ENCODE results near the gene SYTL3. TPM values are rescaled to one million over a fixed set of nuclear protein-coding genes. Genes with fewer than 3 reads are reported as not detected.

SYTL3 gene
- polyA plus RNA-seq, 1 of the 3 experiments (the other 2 are of a cell fraction): 2.3 TPM

DNA sequence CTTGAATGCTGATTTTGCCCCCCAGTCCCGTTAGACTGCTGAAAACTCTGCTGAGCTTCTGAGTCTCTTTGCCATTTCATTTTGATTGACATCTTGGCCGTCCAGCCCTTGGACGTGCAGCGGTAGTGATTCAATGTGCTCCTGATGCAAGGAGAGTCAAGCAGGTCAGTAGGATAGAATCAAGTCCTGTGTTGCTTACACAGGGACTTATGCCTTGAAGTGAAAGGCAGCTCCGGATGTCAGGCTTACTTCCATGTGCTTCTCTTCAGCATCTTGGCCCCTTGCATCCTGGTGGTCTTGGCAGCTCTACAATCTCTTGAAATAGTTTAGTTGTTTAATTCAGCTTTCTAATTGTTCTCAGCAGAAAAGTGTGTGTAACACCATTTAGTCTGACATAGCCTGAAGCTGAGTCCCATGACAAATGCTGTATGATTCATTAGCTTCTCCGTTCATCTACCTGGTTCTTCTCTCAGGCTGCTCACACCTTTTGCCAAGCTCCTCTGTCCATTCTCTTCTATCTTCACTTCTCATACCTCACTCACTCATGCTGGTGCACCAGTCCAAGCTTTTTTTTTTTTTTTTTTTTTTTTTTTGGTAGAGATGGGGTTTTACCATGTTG is 93.3 kb downstream of the SYTL3 start:
- ChIA-PET POLR2A (no interaction called here), CTCF (interaction anchor here (0.7 to 2.0 kb wide), 5 partner anchors 9 to 361 kb away, joined by 3 to 7 read pairs (median 3); no protein-coding TSS in a partner anchor)
- Histone ChIP-seq H3K36me3 (replicated peaks in 1 of 2; ENCODE audit: control insufficient read depth in 1 of 2, insufficient read depth in 2 of 2, low read length in 1 of 2) (peaks cover 0 to 4% of the 10 kb centered on the region in 2 experiments), H2AFZ (ENCODE audit: low read depth) (no peak overlapping the region), H3K4me3 (ENCODE audit: low read depth in 2 of 2, low read length in 1 of 2) (no peak overlapping the region), H3K4me2 (no peak overlapping the region), H3K9me2 (no peaks in the 10 kb centered on the region), H3K9me3 (no peaks in the 10 kb centered on the region; the same call in 1 of the 2 replicates), H3K27me3 (ENCODE audit: insufficient read depth) (no peaks in the 10 kb centered on the region), H3K79me2 (ENCODE audit: insufficient read depth) (no peaks in the 10 kb centered on the region), H3K4me1 (ENCODE audit: control insufficient read depth in 1 of 2, insufficient read depth in 2 of 2, low read depth in 1 of 2, low read length in 1 of 2) (peaks cover 3 to 4% of the 10 kb centered on the region in 2 experiments; a peak in 2 of 4 replicates), H3F3A (replicated peaks; ENCODE audit: insufficient read depth) (no peaks in the 10 kb centered on the region), H4K20me1 (ENCODE audit: insufficient read depth) (no peaks in the 10 kb centered on the region), H3K27ac (ENCODE audit: low read depth in 2 of 2, low read length in 1 of 2) (no peak overlapping the region), H3K9ac (no peak overlapping the region)
- DNase-seq: no peak
- TF ChIP-seq ZBTB33 (IDR thresholded peaks at IDR 0.05; ENCODE audit: borderline replicate concordance, low read depth): no peak
- WGBS (ENCODE audit: low lambda C conversion rate): 97% methylated on average over 6 of the region's 6 CpGs

GRCh38 chr6:158744986-158745430 is 95.2 kb downstream of the SYTL3 start:
- 69% methylated on average over 5 of the region's 5 CpGs for WGBS (ENCODE audit: low lambda C conversion rate)
- no peak overlapping the region for H3K9ac ChIP-seq
- no peaks in the 10 kb centered on the region for H3K27me3 ChIP-seq (ENCODE audit: insufficient read depth)
- H3K79me2 ChIP-seq (ENCODE audit: insufficient read depth): no peaks in the 10 kb centered on the region
- H3K27ac ChIP-seq (ENCODE audit: low read depth in 2 of 2, low read length in 1 of 2): peak overlapping the region in 1 of 2 experiments; percentile 41; a peak in 2 of 4 replicates
- no peaks in the 10 kb centered on the region for H3K9me3 ChIP-seq
- H3K4me2 ChIP-seq: no peak overlapping the region
- H3K4me1 ChIP-seq (ENCODE audit: control insufficient read depth in 1 of 2, insufficient read depth in 2 of 2, low read depth in 1 of 2, low read length in 1 of 2): peaks cover 3 to 6% of the 10 kb centered on the region in 2 experiments; a peak in 2 of 4 replicates
- peak; percentile 69 for DNase-seq
- POLR2A ChIA-PET: interaction anchor here (1.3 kb wide), 1 partner anchor 10 kb away, joined by 3 read pairs; no protein-coding TSS in a partner anchor
- CTCF ChIA-PET: interaction anchor here (0.6 to 1.9 kb wide), 5 partner anchors 13 to 226 kb away, joined by 3 to 9 read pairs (median 5); no protein-coding TSS in a partner anchor
- H3K9me2 ChIP-seq: no peaks in the 10 kb centered on the region
- H4K20me1 ChIP-seq (ENCODE audit: insufficient read depth): no peaks in the 10 kb centered on the region
- TF ChIP-seq GATA2 (CRISPR knock-in tag; IDR thresholded peaks at IDR 0.05) (peak; percentile 80), TAF1 (IDR thresholded peaks at IDR 0.05; ENCODE audit: borderline replicate concordance, low read depth, low read length) (no peak), RCOR1 (IDR thresholded peaks at IDR 0.05; ENCODE audit: low read length) (peak; percentile 80)
- H3K4me3 ChIP-seq (ENCODE audit: low read depth in 2 of 2, low read length in 1 of 2): no peak overlapping the region
- H2AFZ ChIP-seq (ENCODE audit: low read depth): no peak overlapping the region
- no peaks in the 10 kb centered on the region for H3K36me3 ChIP-seq (replicated peaks in 1 of 2; ENCODE audit: control insufficient read depth in 1 of 2, insufficient read depth in 2 of 2, low read length in 1 of 2)
- H3F3A ChIP-seq (replicated peaks; ENCODE audit: insufficient read depth): no peaks in the 10 kb centered on the region

DNA sequence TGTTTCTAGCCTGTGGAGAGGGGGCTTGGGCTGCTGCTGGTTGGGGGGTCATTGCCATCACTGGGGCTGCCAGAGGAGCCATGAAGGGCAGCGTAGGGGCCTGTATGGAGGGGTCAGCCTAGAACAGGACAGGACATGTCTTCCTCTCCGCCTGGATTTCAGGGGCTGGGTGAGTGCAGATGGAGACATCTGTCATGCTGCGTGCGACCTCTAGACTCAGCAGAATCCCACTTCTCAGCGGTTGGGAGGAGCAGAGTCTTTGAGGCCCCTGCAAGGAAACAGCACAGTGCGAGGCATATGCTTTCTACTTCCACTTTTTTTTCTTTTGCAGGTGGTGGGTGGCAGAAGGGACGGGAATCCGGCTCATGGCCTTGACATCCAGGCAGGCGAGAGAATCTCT is 101.4 kb downstream of the SYTL3 start:
- POLR2A ChIA-PET: no interaction called here
- TF ChIP-seq RCOR1 (IDR thresholded peaks at IDR 0.05; ENCODE audit: low read length) (no peak), ELF1 (IDR thresholded peaks at IDR 0.05) (no peak)
- TF ChIP-seq, protein P1, sequence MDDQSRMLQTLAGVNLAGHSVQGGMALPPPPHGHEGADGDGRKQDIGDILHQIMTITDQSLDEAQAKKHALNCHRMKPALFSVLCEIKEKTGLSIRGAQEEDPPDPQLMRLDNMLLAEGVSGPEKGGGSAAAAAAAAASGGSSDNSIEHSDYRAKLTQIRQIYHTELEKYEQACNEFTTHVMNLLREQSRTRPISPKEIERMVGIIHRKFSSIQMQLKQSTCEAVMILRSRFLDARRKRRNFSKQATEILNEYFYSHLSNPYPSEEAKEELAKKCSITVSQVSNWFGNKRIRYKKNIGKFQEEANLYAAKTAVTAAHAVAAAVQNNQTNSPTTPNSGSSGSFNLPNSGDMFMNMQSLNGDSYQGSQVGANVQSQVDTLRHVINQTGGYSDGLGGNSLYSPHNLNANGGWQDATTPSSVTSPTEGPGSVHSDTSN (IDR thresholded peaks at IDR 0.05): no peak

More for the DNA sequence above, 101.4 kb downstream of the SYTL3 start:
- Histone ChIP-seq H3K79me2 (ENCODE audit: insufficient read depth) (no peaks in the 10 kb centered on the region), H3F3A (replicated peaks; ENCODE audit: insufficient read depth) (no peaks in the 10 kb centered on the region), H3K36me3 (replicated peaks in 1 of 2; ENCODE audit: control insufficient read depth in 1 of 2, insufficient read depth in 2 of 2, low read length in 1 of 2) (no peaks in the 10 kb centered on the region), H3K4me1 (ENCODE audit: control insufficient read depth in 1 of 2, insufficient read depth in 2 of 2, low read depth in 1 of 2, low read length in 1 of 2) (peaks cover 15 to 41% of the 10 kb centered on the region in 2 experiments; a peak in 3 of 4 replicates), H4K20me1 (ENCODE audit: insufficient read depth) (no peaks in the 10 kb centered on the region), H3K4me3 (ENCODE audit: low read depth in 2 of 2, low read length in 1 of 2) (no peak overlapping the region), H3K27me3 (ENCODE audit: insufficient read depth) (no peaks in the 10 kb centered on the region), H3K9ac (no peak overlapping the region), H3K9me3 (no peaks in the 10 kb centered on the region), H2AFZ (ENCODE audit: low read depth) (no peak overlapping the region), H3K4me2 (no peak overlapping the region), H3K9me2 (no peaks in the 10 kb centered on the region), H3K27ac (ENCODE audit: low read depth in 2 of 2, low read length in 1 of 2) (no peak overlapping the region)
- WGBS (ENCODE audit: low lambda C conversion rate): 97% methylated on average over 9 of the region's 9 CpGs
- no peak for DNase-seq
- CTCF ChIA-PET: interaction anchor here (1.2 to 2.5 kb wide), 4 partner anchors 19 to 221 kb away, joined by 3 to 10 read pairs (median 6); no protein-coding TSS in a partner anchor
